A549 (cell line): ENCODE results near the gene ACOT7.

Experiments used
- EP300 ChIP-seq, 2 experiments: fragments of >200 bp; sonication (Bioruptor Twin); formaldehyde crosslinking; IDR thresholded peaks; 2 replicates in 1 of 2; 3 replicates in 1 of 2; pipeline ENCODE4 v1.6.1; 2016 to 2017
- ZNF302 ChIP-seq: fragments of 250-450 bp; sonication (Bioruptor Pico); IDR thresholded peaks from 2 replicates; pipeline ENCODE4 v1.9.0; 2021; ENCODE audit warnings: inconsistent platforms, mild to moderate bottlenecking, moderate library complexity
- TF ChIP-seq, protein P1 (sequence below): fragments of >200 bp; sonication (Bioruptor Twin); formaldehyde crosslinking; IDR thresholded peaks from 3 replicates; pipeline ENCODE4 v1.5.1; 2016
- TF ChIP-seq, protein P2 (sequence below): IDR thresholded peaks from 2 replicates; pipeline ENCODE4 v1.6.1; 2012
- TF ChIP-seq, protein P3 (sequence below): IDR thresholded peaks from 2 replicates; pipeline ENCODE4 v1.6.1; 2012

DNA sequence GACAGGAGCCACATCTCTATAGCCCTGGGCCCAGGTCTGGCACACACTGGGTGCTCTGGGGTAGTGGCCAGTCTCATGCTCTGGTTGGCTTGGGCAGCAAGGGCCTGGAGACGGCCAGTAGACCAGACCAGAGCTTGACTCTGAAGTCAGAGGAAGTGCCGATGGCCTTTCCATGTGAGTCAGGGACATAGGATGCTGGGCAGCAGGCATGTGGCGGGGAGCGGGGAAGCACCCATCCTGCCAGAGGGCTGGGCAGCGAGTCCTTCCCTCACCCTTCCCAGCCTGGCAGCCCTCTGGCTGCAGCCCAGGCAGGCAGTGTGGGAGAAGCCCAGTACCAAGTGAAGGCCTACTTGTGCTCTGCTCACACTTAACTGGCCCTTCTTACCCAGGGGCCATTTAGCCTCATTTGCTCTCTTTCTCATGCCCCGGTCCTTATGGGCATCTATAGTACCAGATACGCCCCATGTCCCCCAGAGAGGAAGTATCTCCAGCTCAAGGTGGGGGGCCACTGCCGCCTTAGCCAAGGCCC is 136.0 kb downstream of the ACOT7 start:
- TF ChIP-seq, protein P1, sequence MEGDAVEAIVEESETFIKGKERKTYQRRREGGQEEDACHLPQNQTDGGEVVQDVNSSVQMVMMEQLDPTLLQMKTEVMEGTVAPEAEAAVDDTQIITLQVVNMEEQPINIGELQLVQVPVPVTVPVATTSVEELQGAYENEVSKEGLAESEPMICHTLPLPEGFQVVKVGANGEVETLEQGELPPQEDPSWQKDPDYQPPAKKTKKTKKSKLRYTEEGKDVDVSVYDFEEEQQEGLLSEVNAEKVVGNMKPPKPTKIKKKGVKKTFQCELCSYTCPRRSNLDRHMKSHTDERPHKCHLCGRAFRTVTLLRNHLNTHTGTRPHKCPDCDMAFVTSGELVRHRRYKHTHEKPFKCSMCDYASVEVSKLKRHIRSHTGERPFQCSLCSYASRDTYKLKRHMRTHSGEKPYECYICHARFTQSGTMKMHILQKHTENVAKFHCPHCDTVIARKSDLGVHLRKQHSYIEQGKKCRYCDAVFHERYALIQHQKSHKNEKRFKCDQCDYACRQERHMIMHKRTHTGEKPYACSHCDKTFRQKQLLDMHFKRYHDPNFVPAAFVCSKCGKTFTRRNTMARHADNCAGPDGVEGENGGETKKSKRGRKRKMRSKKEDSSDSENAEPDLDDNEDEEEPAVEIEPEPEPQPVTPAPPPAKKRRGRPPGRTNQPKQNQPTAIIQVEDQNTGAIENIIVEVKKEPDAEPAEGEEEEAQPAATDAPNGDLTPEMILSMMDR = no peak
- TF ChIP-seq, protein P2, sequence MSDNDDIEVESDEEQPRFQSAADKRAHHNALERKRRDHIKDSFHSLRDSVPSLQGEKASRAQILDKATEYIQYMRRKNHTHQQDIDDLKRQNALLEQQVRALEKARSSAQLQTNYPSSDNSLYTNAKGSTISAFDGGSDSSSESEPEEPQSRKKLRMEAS = no peak
- TF ChIP-seq ZNF302 (CRISPR knock-in tag) = no peak
- TF ChIP-seq EP300 (IDR thresholded peaks at IDR 0.05) = no peak
- TF ChIP-seq, protein P3, sequence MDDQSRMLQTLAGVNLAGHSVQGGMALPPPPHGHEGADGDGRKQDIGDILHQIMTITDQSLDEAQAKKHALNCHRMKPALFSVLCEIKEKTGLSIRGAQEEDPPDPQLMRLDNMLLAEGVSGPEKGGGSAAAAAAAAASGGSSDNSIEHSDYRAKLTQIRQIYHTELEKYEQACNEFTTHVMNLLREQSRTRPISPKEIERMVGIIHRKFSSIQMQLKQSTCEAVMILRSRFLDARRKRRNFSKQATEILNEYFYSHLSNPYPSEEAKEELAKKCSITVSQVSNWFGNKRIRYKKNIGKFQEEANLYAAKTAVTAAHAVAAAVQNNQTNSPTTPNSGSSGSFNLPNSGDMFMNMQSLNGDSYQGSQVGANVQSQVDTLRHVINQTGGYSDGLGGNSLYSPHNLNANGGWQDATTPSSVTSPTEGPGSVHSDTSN = no peak
